Neutrophil (primary cell): ENCODE data around the gene RAB27A.
A peak's percentile ranks its signal among the peaks of the same experiment; 100 is the strongest.

Source experiments
- H3K27ac ChIP-seq: fragments of 200-600 bp; sonication (generic); 2 replicates; pipeline ENCODE4 v1.5.1; 2016; ENCODE audit warnings: mild to moderate bottlenecking, moderate library complexity
- H3K27me3 ChIP-seq: fragments of 200-600 bp; sonication (generic); 2 replicates; pipeline ENCODE4 v1.6.0; 2016; ENCODE audit warnings: mild to moderate bottlenecking
- H3K36me3 ChIP-seq: fragments of 200-600 bp; sonication (generic); 2 replicates; pipeline ENCODE4 v1.5.1; 2017
- H3K4me1 ChIP-seq, 2 experiments: fragments of 200-600 bp in 1 of 2; sonication (generic) in 1 of 2; 1 replicate in 1 of 2; 2 replicates in 1 of 2; pipeline versions ENCODE4 v1.5.1 to v1.6.1; 2013 to 2016; ENCODE audit warnings: low read depth in 1 of 2, low read length in 1 of 2, mild to moderate bottlenecking in 1 of 2, moderate library complexity in 1 of 2; ENCODE audit not compliant: control insufficient read depth in 1 of 2, insufficient read depth in 1 of 2
- H3K4me3 ChIP-seq, 2 experiments: fragments of 200-600 bp in 1 of 2; sonication (generic) in 1 of 2; 1 replicate in 1 of 2; 2 replicates in 1 of 2; pipeline ENCODE4 v1.5.1; 2013 to 2016; ENCODE audit warnings: low read depth in 1 of 2, low read length in 1 of 2, mild to moderate bottlenecking in 1 of 2, moderate library complexity in 1 of 2
- H3K9me3 ChIP-seq: fragments of 200-600 bp; sonication (generic); 2 replicates; pipeline ENCODE4 v1.5.1; 2016
- CTCF ChIP-seq: fragments of 200-600 bp; sonication (generic); IDR thresholded peaks from 2 replicates; pipeline ENCODE4 v1.5.1; 2016; ENCODE audit warnings: antibody characterized with exemption

Gene RAB27A

DNA sequence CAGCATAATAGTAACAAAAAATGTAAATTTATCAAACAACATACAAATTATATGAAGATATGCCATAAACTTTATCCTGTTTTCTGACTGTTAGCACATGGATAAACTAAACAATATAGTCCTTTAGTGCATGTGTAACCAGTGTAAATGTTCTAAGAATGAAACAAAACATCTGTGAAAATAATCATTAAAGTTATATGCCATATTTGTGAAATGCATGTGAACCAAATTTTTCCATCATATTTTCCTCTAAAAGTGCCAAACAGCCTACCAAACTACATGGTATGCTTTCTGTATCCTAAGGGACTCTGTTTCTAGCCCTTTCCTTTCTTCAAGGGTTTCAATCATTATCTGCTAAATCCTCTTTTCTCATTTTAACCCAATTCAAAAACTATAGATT lies 69.0 kb downstream of the RAB27A start:
- no peak for TF ChIP-seq CTCF
- Histone ChIP-seq H3K36me3 (peaks cover 38% of the 10 kb centered on the region), H3K9me3 (no peaks in the 10 kb centered on the region), H3K27me3 (no peaks in the 10 kb centered on the region), H3K27ac (peak overlapping the region; percentile 94), H3K4me1 (peaks cover 89 to 91% of the 10 kb centered on the region in 2 experiments), H3K4me3 (peak overlapping the region; percentile 49 to 52)

GRCh38 chr15:55218056-55218455 lies 71.6 kb downstream of the RAB27A start:
- Histone ChIP-seq H3K27ac (peak overlapping the region; percentile 94), H3K9me3 (no peaks in the 10 kb centered on the region), H3K4me1 (peaks cover 63 to 65% of the 10 kb centered on the region in 2 experiments), H3K36me3 (peaks cover 51% of the 10 kb centered on the region), H3K27me3 (no peaks in the 10 kb centered on the region), H3K4me3 (peak overlapping the region in 1 of 2 experiments; percentile 22)
- TF ChIP-seq CTCF, result no peak

DNA sequence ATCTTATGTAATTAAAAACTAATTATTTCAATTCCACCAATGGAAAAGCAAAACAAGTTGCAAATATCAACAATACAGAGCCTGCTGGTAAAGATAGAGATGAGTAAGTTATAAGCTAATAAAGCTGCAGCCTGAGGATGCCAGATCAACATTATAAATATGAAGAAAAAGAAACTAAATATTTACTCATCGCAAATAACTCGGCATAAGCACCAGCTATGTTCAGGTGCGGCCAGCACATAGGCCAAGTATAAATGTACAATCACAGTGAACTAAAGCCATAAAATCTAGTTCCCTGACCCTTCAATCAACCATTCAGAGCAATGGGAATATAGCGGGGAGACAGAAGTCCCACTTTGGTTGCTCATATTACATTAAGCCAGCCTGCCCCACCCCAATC lies 85.1 kb downstream of the RAB27A start:
- no peak for TF ChIP-seq CTCF

DNA sequence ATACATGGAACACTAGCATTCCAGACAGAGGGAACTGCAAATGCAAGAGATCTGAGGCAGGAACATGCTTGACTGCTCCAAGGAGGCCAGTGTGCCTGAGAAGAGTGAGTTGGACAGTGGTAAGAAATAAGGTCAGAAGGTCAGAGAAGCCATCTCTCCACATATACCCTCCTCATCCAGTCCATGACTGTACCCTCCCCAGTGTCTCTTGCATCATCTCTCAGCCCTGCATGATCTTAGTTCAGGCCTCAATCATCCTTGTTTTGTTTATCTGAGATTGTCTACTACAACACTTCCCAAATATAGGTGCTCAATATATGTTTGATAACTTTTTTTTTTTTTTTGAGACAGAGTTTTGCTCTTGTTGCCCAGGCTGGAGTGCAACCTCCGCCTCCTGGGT lies 87.4 kb downstream of the RAB27A start:
- no peak overlapping the region for H3K4me3 ChIP-seq
- no peaks in the 10 kb centered on the region for H3K9me3 ChIP-seq
- H3K27ac ChIP-seq, result peak overlapping the region; percentile 46
- H3K27me3 ChIP-seq, result no peaks in the 10 kb centered on the region
- H3K36me3 ChIP-seq, result peaks cover 49% of the 10 kb centered on the region
- TF ChIP-seq CTCF, result no peak
- peaks cover 10 to 13% of the 10 kb centered on the region in 2 experiments for H3K4me1 ChIP-seq

More for the DNA sequence above, 85.1 kb downstream of the RAB27A start:
- H3K27ac ChIP-seq, result no peak overlapping the region
- peaks cover 62% of the 10 kb centered on the region for H3K36me3 ChIP-seq
- no peaks in the 10 kb centered on the region for H3K27me3 ChIP-seq
- H3K9me3 ChIP-seq, result no peaks in the 10 kb centered on the region
- H3K4me1 ChIP-seq, result peaks cover 3 to 6% of the 10 kb centered on the region in 2 experiments
- H3K4me3 ChIP-seq, result no peak overlapping the region

DNA sequence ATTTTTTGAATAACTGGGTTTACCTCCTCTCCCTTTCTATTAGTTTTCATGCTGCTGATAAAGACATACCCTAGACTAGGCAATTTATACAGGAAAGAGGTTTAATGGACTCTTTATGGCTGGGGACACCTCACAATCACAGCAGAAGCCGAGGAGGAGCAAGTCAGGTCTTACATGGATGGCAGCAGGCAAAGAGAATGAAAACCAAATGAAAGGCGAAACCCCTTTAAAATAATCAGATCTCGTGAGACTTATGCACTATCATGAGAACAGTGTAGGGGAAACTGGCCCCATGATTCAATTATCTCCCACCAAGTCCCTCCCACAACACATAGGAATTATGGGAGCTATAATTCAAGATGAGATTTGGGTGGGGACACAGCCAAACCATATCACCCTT lies 90.9 kb downstream of the RAB27A start:
- Histone ChIP-seq H3K36me3 (peaks cover 21% of the 10 kb centered on the region), H3K4me3 (no peak overlapping the region), H3K27ac (no peak overlapping the region)

More for the DNA sequence above, 90.9 kb downstream of the RAB27A start:
- TF ChIP-seq CTCF, result no peak
- peaks cover 35 to 38% of the 10 kb centered on the region in 2 experiments for H3K4me1 ChIP-seq
- no peaks in the 10 kb centered on the region for H3K27me3 ChIP-seq
- H3K9me3 ChIP-seq, result no peaks in the 10 kb centered on the region
